AG04450 (cell line): Measurements from ENCODE around the gene ARL6IP4. TPM values are rescaled to one million over a fixed set of nuclear protein-coding genes. Genes with fewer than 3 reads are reported as not detected.

Experiments
- CTCF ChIA-PET: fragments of 300-600, 350-600 bp; formaldehyde crosslinking; extraction: SDS; loops from one replicate; lab custom pipeline; 2022; ENCODE audit warnings: antibody characterized with exemption, inconsistent platforms; lab: Charles Lee
- POLR2A ChIA-PET: fragments of 350-600 bp; formaldehyde crosslinking; extraction: SDS; loops from one replicate; lab custom pipeline; 2021; ENCODE audit warnings: antibody characterized with exemption, inconsistent platforms; lab: Yijun Ruan, JAX
- DNase-seq: peaks from one replicate; pipeline ENCODE4 v3.0.0-alpha.2; 2011; ENCODE audit warnings: low read depth, low spot score
- H3K27ac ChIP-seq: one replicate; pipeline ENCODE4 v1.5.1; 2012; ENCODE audit warnings: low read depth, low read length, control low read depth
- H3K27me3 ChIP-seq: one replicate; pipeline ENCODE4 v1.6.0; 2012; ENCODE audit warnings: low read length; ENCODE audit not compliant: control insufficient read depth, insufficient read depth
- H3K4me3 ChIP-seq: 2 replicates; pipeline ENCODE4 v1.5.1; 2011; ENCODE audit warnings: mild to moderate bottlenecking, low read depth, low read length, control low read depth
- H3K9me3 ChIP-seq: 2 replicates; pipeline ENCODE4 v1.5.1; 2012; ENCODE audit warnings: low read length; ENCODE audit not compliant: control insufficient read depth, insufficient read depth
- CTCF ChIP-seq: IDR thresholded peaks from 2 replicates; pipeline ENCODE4 v1.5.1; 2011; ENCODE audit warnings: low read depth, low read length, control low read depth, inconsistent platforms
- polyA plus RNA-seq: library from polyadenylated mRNA; depleted of rRNA; stranded (reverse); fragments of >200 nt; gene quantifications from 2 replicates; pipeline ENCODE4 v1.2.3, GENCODE V29; 2011

Gene ARL6IP4
- polyA plus RNA-seq, 1 experiment, result 185 TPM

- DNase-seq, result no peak
- Histone ChIP-seq H3K9me3 (no peaks in the 10 kb centered on the region), H3K27me3 (no peaks in the 10 kb centered on the region), H3K4me3 (no peak overlapping the region), H3K27ac (no peak overlapping the region)
- ChIA-PET CTCF (interaction anchor here (5.0 to 8.6 kb wide), 2 partner anchors 88 to 155 kb away, joined by 35 to 75 read pairs; no protein-coding TSS in a partner anchor), POLR2A (no interaction called here)
- no peak for TF ChIP-seq CTCF
These were observed 31.1 kb upstream of the ARL6IP4 start for GRCh38 chr12:122949405-122949804.

GRCh38 chr12:122949816-122950675 is 30.4 kb upstream of the ARL6IP4 start:
- no peak for DNase-seq
- Histone ChIP-seq H3K9me3 (no peaks in the 10 kb centered on the region), H3K4me3 (no peak overlapping the region), H3K27ac (no peak overlapping the region), H3K27me3 (no peaks in the 10 kb centered on the region)
- TF ChIP-seq CTCF, result no peak
- POLR2A ChIA-PET, result no interaction called here
- CTCF ChIA-PET, result interaction anchor here (0.7 to 8.6 kb wide), 4 partner anchors 89 to 288 kb away, joined by 5 to 75 read pairs (median 22); no protein-coding TSS in a partner anchor

- POLR2A ChIA-PET, result interaction anchor here (0.5 to 0.9 kb wide), 3 partner anchors 9 to 293 kb away, joined by 3 to 9 read pairs (median 3); no protein-coding TSS in a partner anchor
- TF ChIP-seq CTCF, result no peak
- no peaks in the 10 kb centered on the region for H3K27me3 ChIP-seq
- H3K27ac ChIP-seq, result no peak overlapping the region
- CTCF ChIA-PET, result interaction anchor here (0.6 to 8.6 kb wide), 7 partner anchors 24 to 287 kb away, joined by 3 to 75 read pairs (median 5); no protein-coding TSS in a partner anchor
- H3K9me3 ChIP-seq, result no peaks in the 10 kb centered on the region
- H3K4me3 ChIP-seq, result no peak overlapping the region
- no peak for DNase-seq
These were observed 29.1 kb upstream of the ARL6IP4 start for GRCh38 chr12:122951406-122951805.

GRCh38 chr12:122951979-122952892 is 28.2 kb upstream of the ARL6IP4 start:
- H3K27ac ChIP-seq, result no peak overlapping the region

More at GRCh38 chr12:122951979-122952892, 28.2 kb upstream of the ARL6IP4 start:
- POLR2A ChIA-PET, result interaction anchor here (0.5 kb wide), 1 partner anchor 292 kb away, joined by 3 read pairs; no protein-coding TSS in a partner anchor
- no peak for DNase-seq
- Histone ChIP-seq H3K4me3 (no peak overlapping the region), H3K27me3 (no peaks in the 10 kb centered on the region), H3K9me3 (no peaks in the 10 kb centered on the region)
- CTCF ChIA-PET, result interaction anchor here (0.6 to 8.6 kb wide), 26 partner anchors 13 to 286 kb away, joined by 3 to 75 read pairs (median 4); partner anchors contain the start of gene OGFOD2
- peak; percentile 87 for TF ChIP-seq CTCF
